GM12872 (cell line): ENCODE data around the gene SMIM5.

ENCODE experiments used
- CTCF ChIP-seq: IDR thresholded peaks from 3 replicates; pipeline ENCODE4 v1.5.1; 2011; ENCODE audit warnings: low read depth, mild to moderate bottlenecking, low read length, moderate library complexity; ENCODE audit not compliant: insufficient read depth

Gene SMIM5

GRCh38 chr17:75688209-75688825, 55.1 kb downstream of the SMIM5 start:
- no peak for TF ChIP-seq CTCF

DNA sequence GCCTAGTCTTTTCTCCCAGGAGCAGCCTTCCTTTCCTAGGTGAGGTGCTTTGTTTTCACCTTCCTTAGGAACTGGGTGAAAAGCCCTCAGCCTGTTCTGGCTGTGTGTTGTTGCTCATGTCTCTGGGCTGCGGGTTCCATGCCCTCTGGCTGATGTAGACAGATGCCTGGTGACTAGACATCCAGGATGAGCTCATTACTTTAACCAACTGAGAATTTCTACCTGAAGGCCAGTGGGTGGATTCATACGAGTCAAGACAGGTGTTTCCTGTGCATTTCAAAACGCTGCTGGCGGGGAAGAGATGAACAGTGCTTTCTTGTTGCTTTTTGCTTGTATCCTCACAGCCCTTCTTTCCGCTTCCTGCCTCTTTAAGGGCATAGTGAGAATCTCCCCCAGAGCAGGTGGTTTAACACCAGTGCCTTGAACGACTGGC, 56.2 kb downstream of the SMIM5 start:
- no peak for TF ChIP-seq CTCF
